OCI-LY1 (cell line): Measurements from ENCODE around the gene COP1.
"Not testable (repeated sequence)": the region's sequence is repeated elsewhere in the genome, so short reads cannot be mapped to it uniquely, and the experiment has no call there.

Experiments used
- H2AFZ ChIP-seq: fragments of 200-600 bp; sonication (generic), shearing (Covaris generic); 2 replicates; pipeline ENCODE4 v1.6.0; 2014; ENCODE audit warnings: antibody characterized with exemption, mild to moderate bottlenecking, low read length
- H3F3A ChIP-seq: fragments of 200-600 bp; sonication (generic), shearing (Covaris generic); 2 replicates; pipeline ENCODE4 v1.6.0; 2014; ENCODE audit warnings: mild to moderate bottlenecking, antibody characterized with exemption, low read length, moderate library complexity; ENCODE audit not compliant: insufficient read depth
- H3K27ac ChIP-seq: fragments of 200-600 bp; sonication (generic); 2 replicates; pipeline ENCODE4 v1.5.1; 2014; ENCODE audit warnings: low read length, mixed run types, mild to moderate bottlenecking, low read depth; ENCODE audit not compliant: poor library complexity, severe bottlenecking
- H3K27me3 ChIP-seq: fragments of 200-600 bp; sonication (generic); 2 replicates; pipeline ENCODE4 v1.6.0; 2014; ENCODE audit warnings: antibody characterized with exemption, mild to moderate bottlenecking, low read length, moderate library complexity; ENCODE audit not compliant: insufficient read depth
- H3K36me3 ChIP-seq: fragments of 200-600 bp; sonication (generic); 2 replicates; pipeline ENCODE4 v1.6.1; 2014; ENCODE audit warnings: mild to moderate bottlenecking, antibody characterized with exemption, low read length, moderate library complexity, mixed read lengths; ENCODE audit not compliant: insufficient read depth
- H3K4me1 ChIP-seq: fragments of 200-600 bp; sonication (generic); 2 replicates; pipeline ENCODE4 v1.5.1; 2014; ENCODE audit warnings: mild to moderate bottlenecking, low read length, moderate library complexity; ENCODE audit not compliant: insufficient read depth, severe bottlenecking
- H3K4me2 ChIP-seq: fragments of 200-600 bp; sonication (generic), shearing (Covaris generic); 2 replicates; pipeline ENCODE4 v1.6.1; 2014; ENCODE audit warnings: low read length
- H3K4me3 ChIP-seq: fragments of 200-600 bp; sonication (generic); 2 replicates; pipeline ENCODE4 v1.5.1; 2014; ENCODE audit warnings: low read length, low read depth, mild to moderate bottlenecking, mixed read lengths; ENCODE audit not compliant: poor library complexity, severe bottlenecking
- H3K79me2 ChIP-seq: fragments of 200-600 bp; shearing (Covaris generic); 2 replicates; pipeline ENCODE4 v1.6.1; 2016; ENCODE audit warnings: mixed run types, low read length, mixed read lengths; ENCODE audit not compliant: insufficient read depth
- H3K9ac ChIP-seq: fragments of 200-600 bp; sonication (generic), shearing (Covaris generic); 2 replicates; pipeline ENCODE4 v1.6.1; 2014; ENCODE audit warnings: mild to moderate bottlenecking, low read length, mixed read lengths
- H3K9me2 ChIP-seq: fragments of 200-600 bp; sonication (generic), shearing (Covaris generic); 2 replicates; pipeline ENCODE4 v1.6.1; 2014; ENCODE audit warnings: low read depth, mild to moderate bottlenecking, low read length, mixed read lengths
- H3K9me3 ChIP-seq: fragments of 200-600 bp; shearing (Covaris generic); 2 replicates; pipeline ENCODE4 v1.6.1; 2014; ENCODE audit warnings: low read length, mixed read lengths
- H4K20me1 ChIP-seq: fragments of 200-600 bp; sonication (generic), shearing (Covaris generic); 2 replicates; pipeline ENCODE4 v1.6.0; 2016; ENCODE audit warnings: mild to moderate bottlenecking, low read length; ENCODE audit not compliant: insufficient read depth
- EZH2 ChIP-seq: fragments of 200-600 bp; sonication (generic), shearing (Covaris generic); IDR thresholded peaks from 2 replicates; pipeline ENCODE4 v1.8.0; 2017; ENCODE audit warnings: borderline replicate concordance, mixed run types, mild to moderate bottlenecking, antibody characterized with exemption, low read length, moderate library complexity, mixed read lengths
- TF ChIP-seq, protein P1 (sequence below): fragments of 200-600 bp; sonication (generic), shearing (Covaris generic); IDR thresholded peaks from 2 replicates; pipeline ENCODE4 v1.5.1; 2017; ENCODE audit warnings: mild to moderate bottlenecking, antibody characterized with exemption, low read length, moderate library complexity, mixed read lengths

Gene COP1

GRCh38 chr1:176243746-176244145 is 36.7 kb upstream of the COP1 start:
- Histone ChIP-seq H3F3A (no peaks in the 10 kb centered on the region), H3K9me3 (no peaks in the 10 kb centered on the region), H3K4me3 (no peak overlapping the region), H3K9me2 (no peaks in the 10 kb centered on the region), H3K36me3 (no peaks in the 10 kb centered on the region), H3K4me1 (no peaks in the 10 kb centered on the region), H3K79me2 (no peaks in the 10 kb centered on the region), H4K20me1 (no peaks in the 10 kb centered on the region), H3K27ac (no peak overlapping the region), H3K9ac (no peak overlapping the region), H2AFZ (no peak overlapping the region), H3K27me3 (no peaks in the 10 kb centered on the region), H3K4me2 (no peak overlapping the region)
- TF ChIP-seq, protein P1, sequence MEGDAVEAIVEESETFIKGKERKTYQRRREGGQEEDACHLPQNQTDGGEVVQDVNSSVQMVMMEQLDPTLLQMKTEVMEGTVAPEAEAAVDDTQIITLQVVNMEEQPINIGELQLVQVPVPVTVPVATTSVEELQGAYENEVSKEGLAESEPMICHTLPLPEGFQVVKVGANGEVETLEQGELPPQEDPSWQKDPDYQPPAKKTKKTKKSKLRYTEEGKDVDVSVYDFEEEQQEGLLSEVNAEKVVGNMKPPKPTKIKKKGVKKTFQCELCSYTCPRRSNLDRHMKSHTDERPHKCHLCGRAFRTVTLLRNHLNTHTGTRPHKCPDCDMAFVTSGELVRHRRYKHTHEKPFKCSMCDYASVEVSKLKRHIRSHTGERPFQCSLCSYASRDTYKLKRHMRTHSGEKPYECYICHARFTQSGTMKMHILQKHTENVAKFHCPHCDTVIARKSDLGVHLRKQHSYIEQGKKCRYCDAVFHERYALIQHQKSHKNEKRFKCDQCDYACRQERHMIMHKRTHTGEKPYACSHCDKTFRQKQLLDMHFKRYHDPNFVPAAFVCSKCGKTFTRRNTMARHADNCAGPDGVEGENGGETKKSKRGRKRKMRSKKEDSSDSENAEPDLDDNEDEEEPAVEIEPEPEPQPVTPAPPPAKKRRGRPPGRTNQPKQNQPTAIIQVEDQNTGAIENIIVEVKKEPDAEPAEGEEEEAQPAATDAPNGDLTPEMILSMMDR = no peak
- no peak for TF ChIP-seq EZH2

- Histone ChIP-seq H3K36me3 (no peaks in the 10 kb centered on the region), H3K27me3 (no peaks in the 10 kb centered on the region), H3K27ac (no peak overlapping the region), H3F3A (no peaks in the 10 kb centered on the region), H3K9me2 (no peaks in the 10 kb centered on the region), H2AFZ (no peak overlapping the region), H4K20me1 (no peaks in the 10 kb centered on the region), H3K9me3 (no peaks in the 10 kb centered on the region), H3K79me2 (no peaks in the 10 kb centered on the region), H3K4me3 (no peak overlapping the region), H3K4me2 (no peak overlapping the region), H3K4me1 (no peaks in the 10 kb centered on the region), H3K9ac (no peak overlapping the region)
- no peak for TF ChIP-seq EZH2
- TF ChIP-seq, protein P1 = no peak
These were observed 34.4 kb upstream of the COP1 start for GRCh38 chr1:176241385-176242015.

GRCh38 chr1:176233657-176234056 is 26.6 kb upstream of the COP1 start:
- not testable (repeated sequence) for H3F3A ChIP-seq, H4K20me1 ChIP-seq, H3K27me3 ChIP-seq, H3K79me2 ChIP-seq, H3K4me2 ChIP-seq, H3K36me3 ChIP-seq, H2AFZ ChIP-seq, H3K27ac ChIP-seq, H3K4me1 ChIP-seq, H3K9me3 ChIP-seq, H3K4me3 ChIP-seq, H3K9ac ChIP-seq, H3K9me2 ChIP-seq

DNA sequence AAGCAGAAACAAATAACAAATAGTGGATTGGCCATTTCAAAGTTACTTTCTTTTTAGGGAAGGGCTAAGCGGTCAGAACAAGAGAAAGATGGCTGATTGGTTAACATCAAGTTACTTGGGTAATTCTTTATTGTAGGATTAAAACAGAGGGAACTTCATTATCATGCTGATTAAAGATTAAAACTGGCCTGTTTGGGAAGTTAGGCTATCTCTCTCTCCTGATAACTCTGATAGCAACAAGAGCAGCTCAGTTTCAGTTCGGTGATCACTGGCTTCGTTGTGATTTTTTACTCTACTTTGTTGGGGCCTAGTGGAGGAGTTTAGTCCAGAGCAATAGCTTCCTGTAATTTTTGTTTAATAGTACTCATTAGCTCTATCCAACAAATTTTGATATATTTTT is 20.5 kb upstream of the COP1 start:
- Histone ChIP-seq H3F3A (no peaks in the 10 kb centered on the region), H3K27ac (no peak overlapping the region), H3K79me2 (no peaks in the 10 kb centered on the region), H3K36me3 (no peaks in the 10 kb centered on the region), H3K9ac (no peak overlapping the region), H2AFZ (no peak overlapping the region), H3K4me2 (no peak overlapping the region), H3K27me3 (no peaks in the 10 kb centered on the region), H3K4me1 (no peaks in the 10 kb centered on the region), H3K9me2 (no peaks in the 10 kb centered on the region), H3K9me3 (no peaks in the 10 kb centered on the region), H3K4me3 (no peak overlapping the region), H4K20me1 (no peaks in the 10 kb centered on the region)
- no peak for TF ChIP-seq EZH2
- TF ChIP-seq, protein P1 = no peak
